Left renal cortex interstitium (tissue), 4 donors: ENCODE measurements around the gene CLEC20A. TPM values are rescaled to one million over a fixed set of nuclear protein-coding genes. Genes with fewer than 3 reads are reported as not detected.
A peak's percentile ranks its signal among the peaks of the same experiment; 100 is the strongest.

ENCODE experiments used
- DNase-seq, 4 donors: peaks; one replicate each; pipeline ENCODE4 v3.0.0-alpha.2; 2013; ENCODE audit warnings: low read depth in 4 of 4, low spot score in 2 of 4, missing footprints in 1 of 4
- polyA plus RNA-seq, 4 donors: library from polyadenylated mRNA; unstranded; fragments of 120-200 nt; gene quantifications; one replicate each; pipeline ENCODE4 v1.2.1, GENCODE V29; 2013; ENCODE audit not compliant: insufficient read length in 4 of 4

The CLEC20A gene
- polyA plus RNA-seq: under 1 TPM; 0.19 to 0.42 (median 0.31) TPM

GRCh38 chr1:178496410-178497135, at the start of gene CLEC20A:
Gene CLEC20A (minus strand): TSS chr1:178496964. CDS start chr1:178496939, 25 bp downstream.
- no peak for DNase-seq

GRCh38 chr1:178544531-178544930, 47.8 kb upstream of the CLEC20A start:
- DNase-seq: no peak

- no peak for DNase-seq
Observed at GRCh38 chr1:178543290-178543607, 46.5 kb upstream of the CLEC20A start.

GRCh38 chr1:178542554-178543289, 46.0 kb upstream of the CLEC20A start:
- DNase-seq: peak; percentile 76 to 86 (median 84)

GRCh38 chr1:178541829-178542553, 45.2 kb upstream of the CLEC20A start:
- peak in 1 of 4 donors; percentile 56 for DNase-seq

GRCh38 chr1:178541379-178541778, 44.6 kb upstream of the CLEC20A start:
- no peak for DNase-seq

- no peak for DNase-seq
Observed at GRCh38 chr1:178540646-178541045, 43.9 kb upstream of the CLEC20A start.

GRCh38 chr1:178540204-178540603, 43.4 kb upstream of the CLEC20A start:
- no peak for DNase-seq

- no peak for DNase-seq
Observed at GRCh38 chr1:178539291-178539690, 42.5 kb upstream of the CLEC20A start.

GRCh38 chr1:178538192-178538916, 41.6 kb upstream of the CLEC20A start:
- DNase-seq: no peak

GRCh38 chr1:178537382-178538090, 40.8 kb upstream of the CLEC20A start:
- DNase-seq: no peak

GRCh38 chr1:178536844-178537371, 40.1 kb upstream of the CLEC20A start:
- no peak for DNase-seq

GRCh38 chr1:178536329-178536728, 39.6 kb upstream of the CLEC20A start:
- DNase-seq: no peak

- no peak for DNase-seq
Observed at GRCh38 chr1:178534137-178534868, 37.5 kb upstream of the CLEC20A start.

GRCh38 chr1:178533121-178533946, 36.6 kb upstream of the CLEC20A start:
- DNase-seq: no peak

GRCh38 chr1:178532392-178532791, 35.6 kb upstream of the CLEC20A start:
- peak in 3 of 4 donors; percentile 52 to 61 (median 54) for DNase-seq

- DNase-seq: no peak
Observed at GRCh38 chr1:178531887-178532286, 35.1 kb upstream of the CLEC20A start.

GRCh38 chr1:178530502-178530901, 33.7 kb upstream of the CLEC20A start:
- DNase-seq: no peak
